ENCODE results near the gene CCDC137. TPM values are rescaled to one million over a fixed set of nuclear protein-coding genes. Genes with fewer than 3 reads are reported as not detected.

CCDC137 gene
- total and polyA plus RNA-seq, 2 of the 13 experiments (the other 11 are each of a cell fraction or from before 2014, with no cell fraction given), result 14.6 to 39.1 TPM

GRCh38 chr17:81690066-81690465 is 23.5 kb downstream of the CCDC137 start:
- 97% methylated on average over 18 of the region's 18 CpGs for WGBS (ENCODE audit: low lambda C conversion rate)
- TF ChIP-seq ZFX (CRISPR knock-in tag; IDR thresholded peaks at IDR 0.05; ENCODE audit: low read depth), result no peak
- TF ChIP-seq RBFOX2 (IDR thresholded peaks at IDR 0.05; ENCODE audit: low read depth, low read length), result peak; percentile 12; the same call in 1 of the 2 replicates
- peaks cover 71 to 93% of the 10 kb centered on the region in 2 experiments; a peak in 4 of 5 replicates for H3K36me3 ChIP-seq (replicated peaks in 1 of 2; ENCODE audit: control insufficient read depth in 1 of 2, insufficient read depth in 2 of 2, low read length in 2 of 2)
- intact Hi-C loops (cut with micrococcal nuclease; ENCODE audit: unreplicated experiment), result no loop called here
- no peak overlapping the region for H2AFZ ChIP-seq (ENCODE audit: low read length)
- H3K9me3 ChIP-seq (ENCODE audit: low read length), result no peaks in the 10 kb centered on the region
- H3K4me1 ChIP-seq (ENCODE audit: insufficient read depth, low read length), result peaks cover 9% of the 10 kb centered on the region
- FAIRE-seq (no peak), DNase-seq (ENCODE audit: low spot score) (no peak), ATAC-seq (no peak)
- H3K79me2 ChIP-seq (ENCODE audit: insufficient read depth, low read length), result peaks cover 10% of the 10 kb centered on the region
- no peaks in the 10 kb centered on the region; a peak in 1 of 5 replicates for H3K27me3 ChIP-seq (ENCODE audit: control insufficient read depth in 1 of 2, insufficient read depth in 2 of 2, low read length in 2 of 2)
- CTCF ChIA-PET (ENCODE audit: low intra/inter-chr PET ratio, low total read pairs), result no interaction called here
- no peak overlapping the region for H3K4me2 ChIP-seq (ENCODE audit: low read depth, low read length)
- no peak overlapping the region for H3K9ac ChIP-seq (ENCODE audit: insufficient read depth, low read depth, low read length)
- H4K20me1 ChIP-seq (ENCODE audit: insufficient read depth, low read length), result no peaks in the 10 kb centered on the region
- H3K4me3 ChIP-seq (replicated peaks in 1 of 3; ENCODE audit: insufficient read depth in 1 of 3, low read depth in 2 of 3, low read length in 3 of 3), result no peak overlapping the region
- BruUV-seq (replicated peaks), result no TSS peak
- H3K27ac ChIP-seq (ENCODE audit: extremely low read length, insufficient read depth, low read length), result no peak overlapping the region
- in situ Hi-C loops (cut with HindIII; ENCODE audit: extremely low pct_ligation_motif_present, low pct_unique_long_range_greater_than_20kb), result no loop called here
- POLR2A ChIA-PET, result no interaction called here

GRCh38 chr17:81690549-81690948 is 24.0 kb downstream of the CCDC137 start:
- BruUV-seq (replicated peaks), result no TSS peak
- no peak overlapping the region for H2AFZ ChIP-seq (ENCODE audit: low read length)
- CTCF ChIA-PET (ENCODE audit: low intra/inter-chr PET ratio, low total read pairs), result no interaction called here
- H3K27ac ChIP-seq (ENCODE audit: extremely low read length, insufficient read depth, low read length), result no peak overlapping the region
- H3K4me2 ChIP-seq (ENCODE audit: low read depth, low read length), result no peak overlapping the region
- peaks cover 75 to 97% of the 10 kb centered on the region in 2 experiments for H3K36me3 ChIP-seq (replicated peaks in 1 of 2; ENCODE audit: control insufficient read depth in 1 of 2, insufficient read depth in 2 of 2, low read length in 2 of 2)
- H3K9ac ChIP-seq (ENCODE audit: insufficient read depth, low read depth, low read length), result no peak overlapping the region
- no peak for FAIRE-seq
- no peaks in the 10 kb centered on the region for H3K9me3 ChIP-seq (ENCODE audit: low read length)
- no peaks in the 10 kb centered on the region; a peak in 1 of 5 replicates for H3K27me3 ChIP-seq (ENCODE audit: control insufficient read depth in 1 of 2, insufficient read depth in 2 of 2, low read length in 2 of 2)
- no peak for DNase-seq (ENCODE audit: low spot score)
- 96% methylated on average over 17 of the region's 17 CpGs for WGBS (ENCODE audit: low lambda C conversion rate)
- no peak for ATAC-seq
- TF ChIP-seq RBFOX2 (IDR thresholded peaks at IDR 0.05; ENCODE audit: low read depth, low read length), result peak; percentile 14; the same call in 1 of the 2 replicates
- TF ChIP-seq ZSCAN20 (CRISPR knock-in tag; IDR thresholded peaks at IDR 0.05; ENCODE audit: borderline replicate concordance), result no peak
- peaks cover 4% of the 10 kb centered on the region for H3K4me1 ChIP-seq (ENCODE audit: insufficient read depth, low read length)
- H3K4me3 ChIP-seq (replicated peaks in 1 of 3; ENCODE audit: insufficient read depth in 1 of 3, low read depth in 2 of 3, low read length in 3 of 3), result no peak overlapping the region
- intact Hi-C loops (cut with micrococcal nuclease; ENCODE audit: unreplicated experiment), result no loop called here
- H4K20me1 ChIP-seq (ENCODE audit: insufficient read depth, low read length), result no peaks in the 10 kb centered on the region
- H3K79me2 ChIP-seq (ENCODE audit: insufficient read depth, low read length), result peaks cover 5% of the 10 kb centered on the region
- POLR2A ChIA-PET, result no interaction called here
- in situ Hi-C loops (cut with HindIII; ENCODE audit: extremely low pct_ligation_motif_present, low pct_unique_long_range_greater_than_20kb), result no loop called here
